ENCODE data around the gene SAMD13.
"Not testable (repeated sequence)": the region's sequence is repeated elsewhere in the genome, so short reads cannot be mapped to it uniquely, and the experiment has no call there.

The SAMD13 gene

DNA sequence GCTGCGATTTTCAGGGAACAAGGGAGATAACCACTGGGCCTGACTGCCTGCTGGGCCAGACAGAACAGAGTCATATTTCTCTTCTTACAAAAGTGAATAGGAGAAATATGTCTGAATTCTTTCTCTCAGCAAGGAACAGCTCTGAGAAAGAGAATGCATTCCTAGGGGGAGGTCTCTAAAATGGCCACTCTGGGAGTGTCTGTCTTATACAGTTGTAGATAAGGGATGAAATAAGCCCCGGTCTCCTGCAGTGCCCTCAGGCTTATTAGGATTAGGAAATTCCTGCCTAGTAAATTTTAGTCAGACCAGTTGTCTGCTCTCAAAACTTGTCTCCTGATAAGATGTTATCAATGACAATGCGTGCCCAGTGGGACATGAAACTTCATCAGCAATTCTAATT lies 14.1 kb upstream of the SAMD13 start:
- not testable (repeated sequence) for DNase-seq

- no peak for DNase-seq
Measured at GRCh38 chr1:84289169-84289785, 12.2 kb upstream of the SAMD13 start.

- DNase-seq: no peak
Measured at GRCh38 chr1:84291882-84292655, 9.4 kb upstream of the SAMD13 start.

DNA sequence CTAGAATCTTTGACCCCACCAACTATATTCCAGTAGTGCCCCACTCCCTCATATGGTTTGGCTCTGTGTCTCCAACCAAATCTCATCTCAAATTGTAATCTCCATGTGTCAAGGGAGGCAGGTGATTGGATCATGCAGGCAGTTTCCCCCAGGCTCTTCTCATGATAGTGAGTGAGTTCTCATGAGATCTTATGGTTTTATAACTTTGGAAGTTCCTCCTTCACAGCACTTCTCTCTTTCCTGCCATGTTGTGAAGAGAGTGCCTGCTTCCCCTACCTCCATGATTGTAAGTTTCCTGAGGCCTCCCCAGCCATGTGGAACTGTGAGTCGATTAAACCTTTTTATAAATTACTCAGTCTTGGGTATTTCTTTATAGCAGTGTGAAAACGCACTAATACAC lies 7.7 kb upstream of the SAMD13 start:
- DNase-seq: no peak

DNA sequence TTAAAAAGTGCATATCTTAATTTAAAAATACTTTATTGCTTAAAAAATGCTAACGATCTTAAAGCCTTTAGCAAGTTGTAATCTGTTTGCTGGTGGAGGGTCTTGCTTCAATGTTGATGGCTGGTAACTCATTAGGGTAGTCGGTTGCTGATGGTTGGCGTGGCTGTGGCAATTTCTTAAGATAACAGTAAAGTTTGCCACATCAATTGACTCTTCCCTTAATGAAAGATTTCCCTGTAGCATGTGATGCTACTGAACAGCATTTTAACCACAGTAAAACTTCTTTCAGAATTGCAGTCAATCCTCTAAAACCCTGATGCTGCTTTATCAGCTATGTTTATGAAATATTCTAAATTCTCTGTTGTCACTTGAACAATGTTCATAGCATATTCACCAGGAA lies 6.8 kb upstream of the SAMD13 start:
- no peak for DNase-seq

DNA sequence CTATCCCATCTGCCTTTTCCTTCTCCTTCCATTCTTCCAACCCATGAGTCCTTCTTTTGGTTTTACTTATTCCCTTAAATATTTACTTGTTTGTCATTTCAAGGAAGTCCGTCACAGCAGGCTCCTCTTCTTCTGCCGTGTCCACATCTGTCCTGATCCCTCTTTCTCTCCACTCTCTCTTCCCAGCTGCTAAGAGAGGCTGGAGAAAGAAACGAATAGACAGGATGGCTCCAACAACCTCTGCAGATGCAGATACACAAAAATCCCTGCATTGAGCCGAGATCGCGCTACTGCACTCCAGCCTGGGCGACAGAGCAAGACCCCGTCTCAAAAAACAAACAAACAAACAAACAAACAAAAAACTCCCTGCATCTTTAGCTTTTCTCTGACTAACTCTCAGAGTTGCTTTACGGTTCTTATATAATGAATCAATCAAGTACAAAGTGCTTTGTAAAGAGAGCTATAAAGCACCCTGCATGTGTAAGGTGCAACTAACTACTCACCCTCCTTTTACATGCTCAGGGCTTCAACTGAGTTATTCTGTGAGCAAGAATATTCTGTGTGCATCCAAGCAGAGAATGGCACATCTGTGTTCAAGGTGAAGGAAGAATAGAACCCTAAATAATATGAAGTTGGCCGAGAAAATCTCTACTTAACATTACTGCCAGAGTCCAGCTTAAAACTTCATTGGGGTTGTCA lies 3.8 kb upstream of the SAMD13 start:
- no peak for DNase-seq

DNA sequence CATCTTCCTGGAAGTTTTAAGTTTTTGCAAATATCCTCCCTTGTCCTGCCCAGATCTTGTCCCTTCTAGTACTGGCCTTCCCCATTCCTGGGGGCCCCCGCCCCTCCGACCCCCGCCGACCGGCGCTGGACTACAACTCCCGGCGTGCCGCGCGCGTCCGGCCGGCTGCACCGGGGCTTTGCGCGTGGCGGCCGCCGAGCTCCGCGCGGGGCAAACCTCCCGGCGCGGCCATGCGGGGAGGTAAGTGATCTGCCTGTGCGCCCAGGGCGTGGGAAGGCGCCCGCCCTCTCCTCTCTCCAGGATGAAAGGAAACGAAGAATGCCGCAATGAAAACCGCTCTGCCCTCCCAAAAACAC lies 3.2 kb upstream of the SAMD13 start:
- DNase-seq: peak; percentile 83

- DNase-seq: peak; percentile 66
Measured at GRCh38 chr1:84298684-84299535, 2.6 kb upstream of the SAMD13 start.

- peak; percentile 24 for DNase-seq
Measured at GRCh38 chr1:84299536-84300170, 1.9 kb upstream of the SAMD13 start.

GRCh38 chr1:84300501-84300900 lies 1.0 kb upstream of the SAMD13 start:
- DNase-seq: no peak

DNA sequence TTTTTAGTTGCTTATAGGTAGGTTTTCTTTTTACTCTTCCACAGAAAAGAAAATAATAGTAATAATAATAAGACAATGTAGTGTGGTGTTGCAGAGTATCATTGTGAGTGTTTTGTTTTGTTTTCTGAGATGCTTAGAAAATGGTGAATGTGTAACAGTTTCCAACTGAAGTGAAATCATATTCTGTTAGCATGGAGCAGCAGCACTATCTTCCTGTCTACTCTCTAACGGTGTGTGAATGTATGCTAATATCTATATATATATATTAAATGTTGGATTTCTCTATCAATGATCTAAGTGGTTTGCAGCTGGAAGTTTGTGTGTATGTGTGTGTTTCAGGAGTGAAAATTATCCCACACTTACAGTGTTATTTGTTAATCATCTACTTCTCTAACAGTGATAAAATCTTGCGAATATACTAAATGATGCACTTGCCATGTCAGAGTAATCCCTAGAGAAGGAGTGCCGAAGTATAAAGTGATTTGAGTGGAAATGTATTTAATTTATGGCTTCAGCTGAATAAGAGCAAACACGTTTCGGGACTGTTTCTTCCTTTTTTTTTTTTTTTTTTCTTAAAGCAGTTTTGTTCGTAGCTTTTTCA lies 377 bp downstream of the SAMD13 start:
- DNase-seq: no peak

DNA sequence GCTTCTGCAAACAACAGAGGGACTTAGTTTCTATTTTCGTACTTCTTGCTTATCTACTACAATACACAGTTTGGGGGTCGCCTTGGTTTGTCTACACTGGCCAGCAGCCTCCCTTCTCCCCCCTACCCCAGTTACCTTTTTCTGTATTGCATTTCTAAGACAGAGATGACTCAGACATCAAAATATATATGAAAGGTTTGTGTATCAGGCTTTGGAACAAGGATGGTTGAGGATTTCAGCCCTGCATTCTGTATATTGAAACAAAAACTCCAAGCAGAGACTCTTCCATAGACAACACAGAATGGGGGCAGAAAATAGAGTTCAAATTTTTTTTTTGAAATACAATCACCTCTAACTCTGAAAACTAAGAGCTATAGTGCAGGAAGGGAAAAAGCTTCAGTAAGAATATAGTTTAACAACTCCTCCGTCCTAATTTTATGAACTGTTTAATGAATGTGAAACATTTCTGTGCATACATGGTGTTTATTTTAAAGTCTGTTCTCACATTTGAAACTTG lies 1.9 kb downstream of the SAMD13 start:
- DNase-seq: peak; percentile 23

- no peak for DNase-seq
Measured at GRCh38 chr1:84307398-84307797, 5.9 kb downstream of the SAMD13 start.

DNA sequence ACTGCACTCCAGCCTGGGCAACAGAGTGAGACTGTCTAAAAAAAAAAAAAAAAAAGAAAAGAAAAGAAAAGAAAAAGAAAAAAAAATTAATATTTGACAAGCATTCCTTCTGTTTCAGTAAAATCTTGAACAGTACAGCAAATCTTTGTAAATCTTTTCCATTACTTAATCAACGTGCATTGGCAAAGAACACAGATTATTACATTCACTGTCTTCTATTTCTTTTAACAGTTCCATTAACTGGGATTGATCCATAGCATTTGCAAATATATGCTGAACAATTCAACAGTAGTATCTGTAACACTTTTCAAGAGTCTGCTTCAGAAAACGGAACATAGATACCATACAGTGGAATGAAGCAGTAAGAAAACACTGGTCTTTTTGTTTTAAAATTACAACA lies 9.8 kb downstream of the SAMD13 start:
- DNase-seq: no peak

DNA sequence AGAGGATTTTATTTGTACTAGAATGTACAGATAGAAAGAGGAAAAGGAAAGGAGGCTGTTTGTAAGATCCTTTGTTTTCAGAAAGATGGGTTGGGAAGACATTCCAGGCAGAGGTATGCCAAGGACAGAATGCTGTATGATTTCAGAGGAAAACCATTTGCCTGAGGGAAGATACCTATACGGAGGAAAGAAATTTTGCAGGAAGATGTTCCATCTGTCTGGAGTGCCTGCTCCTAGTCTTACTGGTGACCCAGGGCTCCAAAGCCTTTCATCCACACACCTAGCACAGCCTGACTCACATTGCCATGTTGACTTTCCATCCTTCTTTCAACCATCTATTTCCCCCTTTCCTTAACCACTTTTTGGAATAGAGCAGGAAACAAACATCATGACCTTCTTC lies 18.2 kb downstream of the SAMD13 start:
- no peak for DNase-seq

DNA sequence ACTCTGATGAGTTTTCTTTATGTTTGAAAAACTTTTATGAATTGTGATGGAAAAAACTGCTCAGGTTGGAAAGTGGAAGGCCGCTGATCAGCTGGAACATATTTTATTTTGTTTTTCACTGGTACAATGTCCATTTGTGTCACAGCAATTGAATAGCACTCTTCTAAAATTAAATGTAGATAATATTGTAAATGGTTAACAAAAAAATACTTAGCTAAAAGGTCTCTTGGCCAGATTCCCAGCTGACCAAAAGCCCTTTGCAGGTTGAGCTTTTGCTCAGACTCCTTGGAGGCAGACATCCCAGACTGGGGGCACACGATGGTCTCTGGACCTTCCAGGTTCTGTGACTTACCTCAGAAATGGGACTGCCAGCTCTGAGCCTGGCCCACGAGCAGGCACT lies 26.3 kb downstream of the SAMD13 start:
- no peak for DNase-seq

DNA sequence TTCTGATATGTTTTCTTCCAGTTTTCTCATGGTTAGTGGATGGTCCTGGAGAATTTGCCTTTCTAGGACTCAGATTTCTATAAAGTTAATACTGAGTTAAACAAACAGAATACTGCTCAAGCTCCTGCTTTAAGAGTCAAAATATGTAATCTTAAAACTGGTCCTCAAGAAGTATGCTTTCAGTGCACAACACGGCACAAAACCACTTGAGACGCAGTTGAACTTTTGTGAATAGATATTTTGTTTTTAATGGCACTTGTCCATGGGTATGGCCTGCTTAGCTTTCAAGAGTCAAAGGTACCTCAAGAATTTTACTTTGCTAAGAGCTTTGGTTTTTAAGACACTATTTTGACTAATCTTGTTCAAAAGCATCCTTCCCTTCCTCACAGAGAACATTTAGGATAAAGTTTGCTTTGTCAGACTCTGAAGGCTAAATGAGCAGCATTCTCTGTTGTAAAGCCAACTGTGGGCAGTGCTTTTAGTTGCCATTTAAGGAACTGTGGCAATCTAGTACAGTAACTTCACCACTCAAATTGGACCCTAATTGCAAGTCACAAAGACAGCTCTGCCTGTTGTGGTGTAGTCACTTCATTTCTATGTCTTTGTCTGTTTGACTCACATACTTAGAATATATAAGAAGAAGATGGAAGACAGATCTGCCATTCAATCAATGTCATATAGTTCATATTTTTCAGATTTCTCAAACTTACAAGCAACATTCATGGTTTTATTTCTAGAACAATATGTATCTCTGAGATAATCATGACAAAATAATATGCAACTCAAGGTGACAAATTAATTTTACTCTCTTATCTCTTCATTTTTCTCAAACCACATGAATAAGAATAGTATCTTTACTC lies 28.8 kb downstream of the SAMD13 start:
- DNase-seq: no peak

DNA sequence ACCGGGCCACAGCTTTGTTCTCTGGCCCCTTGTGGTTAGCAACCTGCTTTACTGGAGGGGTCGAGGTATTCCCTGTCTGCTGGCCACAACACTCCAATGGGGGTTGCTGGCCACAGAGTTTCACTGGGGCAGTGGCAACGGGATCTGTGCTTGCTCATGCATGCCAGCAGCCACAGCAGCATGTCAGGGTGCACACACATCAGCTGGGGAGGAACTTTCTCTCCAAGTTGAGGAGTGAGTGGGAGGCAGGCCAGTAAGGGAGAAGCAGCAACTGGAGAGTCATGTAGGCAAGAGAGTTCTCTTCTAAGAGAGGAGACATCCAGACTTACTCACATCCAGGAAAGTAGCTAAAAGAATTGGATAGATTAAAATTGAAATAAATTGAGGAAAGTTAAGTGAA lies 38.0 kb downstream of the SAMD13 start:
- no peak for DNase-seq

DNA sequence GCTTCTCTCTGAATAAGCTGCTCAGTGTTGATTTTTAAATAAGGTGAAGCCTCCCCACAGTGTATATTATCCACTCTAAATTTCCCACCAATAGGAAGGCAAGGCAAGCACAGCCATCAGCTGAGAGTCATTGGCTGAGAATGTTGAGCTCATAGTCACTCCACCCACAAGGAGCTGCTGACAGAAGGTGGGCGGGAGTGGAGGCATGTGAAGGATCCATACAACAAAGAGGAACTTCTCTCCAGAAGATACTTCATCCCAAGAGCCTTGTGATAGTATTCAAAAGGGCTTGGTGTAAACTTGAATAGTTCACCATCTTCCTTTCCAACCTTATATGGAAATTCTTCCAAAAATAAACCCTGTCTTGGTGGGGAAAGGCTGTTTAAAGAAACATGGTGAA lies 42.8 kb downstream of the SAMD13 start:
- DNase-seq: no peak

DNA sequence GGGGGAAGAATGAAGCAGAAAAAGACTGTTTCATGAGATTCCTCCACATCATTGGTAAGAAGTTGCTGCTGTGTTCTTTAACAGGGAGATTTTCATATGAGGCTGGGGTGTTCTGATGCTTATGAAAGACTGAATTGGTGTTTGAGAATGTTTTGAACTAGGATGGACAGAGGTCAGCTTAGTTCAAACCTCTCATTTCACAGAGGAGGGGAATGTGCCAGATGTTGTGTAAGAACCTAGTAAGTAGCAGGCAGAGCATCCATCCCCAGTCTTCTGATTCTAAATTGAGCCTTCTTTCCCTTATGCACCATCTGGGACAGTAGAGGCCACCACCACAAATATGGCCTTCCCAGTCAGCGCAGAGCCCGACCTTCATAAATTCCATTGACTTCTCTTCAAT lies 43.7 kb downstream of the SAMD13 start:
- DNase-seq: no peak

GRCh38 chr1:84347271-84347931 lies 45.9 kb downstream of the SAMD13 start:
- DNase-seq: no peak

All from right hindlimb (tissue), 1 donor.